Panc1 (cell line): Measurements from ENCODE around the gene P2RY6. TPM values are rescaled to one million over a fixed set of nuclear protein-coding genes. Genes with fewer than 3 reads are reported as not detected.

Source experiments
- ATAC-seq: fragments of 200-7000 bp; cut with Tn5 transposase; 2 replicates; pipeline ENCODE4 v1.9.1; 2020; ENCODE audit warnings: mild to moderate bottlenecking, moderate library complexity
- BruUV-seq: library from RNA; stranded (reverse); fragments of 400-500 nt; replicated peaks from 2 replicates; lab custom pipeline; 2021; lab: Mats Ljungman, UMichigan
- CTCF ChIA-PET: fragments of 300-600 bp; sonication (Branson Sonifier 250); formaldehyde crosslinking; loops from one replicate; lab custom pipeline; 2022; ENCODE audit warnings: antibody characterized with exemption; lab: Charles Lee
- POLR2A ChIA-PET: fragments of 300-600 bp; sonication (Branson Sonifier 250); formaldehyde crosslinking; loops from one replicate; lab custom pipeline; 2022; ENCODE audit warnings: antibody characterized with exemption; lab: Charles Lee
- DNase-seq: peaks from one replicate; pipeline ENCODE4 v3.0.0-alpha.2; 2010; ENCODE audit warnings: low read depth, low spot score
- H3K27ac ChIP-seq: 2 replicates; pipeline ENCODE4 v1.5.1; 2011; ENCODE audit warnings: mild to moderate bottlenecking, low read length, inconsistent platforms
- H3K27me3 ChIP-seq: fragments of 200-500 bp; sonication (Bioruptor generic); 2 replicates; pipeline ENCODE4 v1.6.0; 2014; ENCODE audit warnings: low read length, inconsistent platforms; ENCODE audit not compliant: control insufficient read depth, insufficient read depth
- H3K36me3 ChIP-seq: fragments of 200-500 bp; sonication (Bioruptor generic); 2 replicates; pipeline ENCODE4 v1.5.1; 2014; ENCODE audit warnings: inconsistent platforms, mild to moderate bottlenecking, low read length, moderate library complexity; ENCODE audit not compliant: control insufficient read depth, insufficient read depth
- H3K4me1 ChIP-seq: 2 replicates; pipeline ENCODE4 v1.5.1; 2011; ENCODE audit warnings: inconsistent platforms, mild to moderate bottlenecking, low read length, moderate library complexity; ENCODE audit not compliant: control insufficient read depth, insufficient read depth
- H3K4me3 ChIP-seq, 2 experiments: 2 replicates each; pipeline ENCODE4 v1.5.1; 2011 to 2012; ENCODE audit warnings: low read depth in 2 of 2, low read length in 2 of 2, mild to moderate bottlenecking in 2 of 2, inconsistent platforms in 1 of 2, moderate library complexity in 1 of 2
- H3K9me3 ChIP-seq: fragments of 200-500 bp; sonication (Bioruptor generic); 2 replicates; pipeline ENCODE4 v1.5.1; 2014; ENCODE audit warnings: low read depth, mild to moderate bottlenecking, inconsistent platforms, low read length, moderate library complexity; ENCODE audit not compliant: control insufficient read depth, insufficient read depth
- POLR2AphosphoS5 ChIP-seq: IDR thresholded peaks from 2 replicates; pipeline ENCODE4 v1.6.1; 2012; ENCODE audit warnings: mild to moderate bottlenecking, low read depth, low read length, moderate library complexity
- REST ChIP-seq, 2 experiments: IDR thresholded peaks; 2 replicates each; pipeline ENCODE4 v1.6.1; 2011 to 2012; ENCODE audit warnings: low read depth in 2 of 2, control low read depth in 1 of 2, low read length in 1 of 2, mild to moderate bottlenecking in 1 of 2, moderate library complexity in 1 of 2; ENCODE audit not compliant: insufficient read depth in 1 of 2
- SIN3A ChIP-seq: IDR thresholded peaks from 2 replicates; pipeline ENCODE4 v1.6.1; 2012; ENCODE audit warnings: low read depth, mild to moderate bottlenecking, low read length, moderate library complexity, borderline replicate concordance; ENCODE audit not compliant: insufficient read depth
- TCF7L2 ChIP-seq: IDR thresholded peaks from 2 replicates; pipeline ENCODE4 v1.6.1; 2011; ENCODE audit warnings: mild to moderate bottlenecking, low read depth, low read length, inconsistent platforms
- in situ Hi-C: cut with HindIII; loops from 2 replicates; pipeline ENCODE4 v1.10.0; 2016; ENCODE audit warnings: low sequenced_read_pairs, low pct_unique_long_range_greater_than_20kb
- intact Hi-C: fragments of 100-400 bp; cut with micrococcal nuclease; formaldehyde crosslinking; loops from one replicate; pipeline ENCODE4 v1.10.0; 2022; ENCODE audit not compliant: unreplicated experiment
- total RNA-seq: library from RNA; stranded (reverse); gene quantifications from one replicate; pipeline ENCODE4 v1.2.1, GENCODE V29; 2021; ENCODE audit not compliant: unreplicated experiment
- TF ChIP-seq, protein P1 (sequence below): fragments of 450-650 bp; IDR thresholded peaks from 2 replicates; pipeline ENCODE4 v1.5.1; 2017; ENCODE audit warnings: mild to moderate bottlenecking

Gene P2RY6
- total RNA-seq, 1 experiment from 2014 or later, result 0.59 TPM

GRCh38 chr11:73295241-73295995 lies 23.3 kb downstream of the P2RY6 start:
- TF ChIP-seq, protein P1, sequence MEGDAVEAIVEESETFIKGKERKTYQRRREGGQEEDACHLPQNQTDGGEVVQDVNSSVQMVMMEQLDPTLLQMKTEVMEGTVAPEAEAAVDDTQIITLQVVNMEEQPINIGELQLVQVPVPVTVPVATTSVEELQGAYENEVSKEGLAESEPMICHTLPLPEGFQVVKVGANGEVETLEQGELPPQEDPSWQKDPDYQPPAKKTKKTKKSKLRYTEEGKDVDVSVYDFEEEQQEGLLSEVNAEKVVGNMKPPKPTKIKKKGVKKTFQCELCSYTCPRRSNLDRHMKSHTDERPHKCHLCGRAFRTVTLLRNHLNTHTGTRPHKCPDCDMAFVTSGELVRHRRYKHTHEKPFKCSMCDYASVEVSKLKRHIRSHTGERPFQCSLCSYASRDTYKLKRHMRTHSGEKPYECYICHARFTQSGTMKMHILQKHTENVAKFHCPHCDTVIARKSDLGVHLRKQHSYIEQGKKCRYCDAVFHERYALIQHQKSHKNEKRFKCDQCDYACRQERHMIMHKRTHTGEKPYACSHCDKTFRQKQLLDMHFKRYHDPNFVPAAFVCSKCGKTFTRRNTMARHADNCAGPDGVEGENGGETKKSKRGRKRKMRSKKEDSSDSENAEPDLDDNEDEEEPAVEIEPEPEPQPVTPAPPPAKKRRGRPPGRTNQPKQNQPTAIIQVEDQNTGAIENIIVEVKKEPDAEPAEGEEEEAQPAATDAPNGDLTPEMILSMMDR, result peak; percentile 98
- TF ChIP-seq REST (IDR thresholded peaks at IDR 0.05; ENCODE audit: insufficient read depth in 1 of 2, low read depth in 2 of 2, low read length in 1 of 2) (no peak), POLR2AphosphoS5 (no peak), TCF7L2 (no peak), SIN3A (no peak)
- intact Hi-C loops, result no loop called here
- POLR2A ChIA-PET, result no interaction called here

DNA sequence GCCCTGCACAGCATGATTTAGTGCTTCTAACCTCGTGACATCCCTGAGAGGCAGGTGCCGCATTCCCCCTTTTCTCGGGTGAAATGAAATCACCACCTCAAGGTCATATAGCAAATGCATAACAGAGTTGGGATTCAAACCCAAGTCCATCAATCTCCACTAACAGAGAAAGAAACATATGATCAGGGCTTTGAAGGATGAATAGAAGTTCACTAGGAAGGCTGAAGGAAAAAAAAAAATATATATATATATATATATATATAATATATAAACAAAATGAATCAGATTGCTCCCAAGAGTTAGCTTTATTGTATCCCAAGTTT lies 23.8 kb downstream of the P2RY6 start:
- H3K4me3 ChIP-seq, result no peak overlapping the region
- H3K27me3 ChIP-seq, result no peaks in the 10 kb centered on the region
- CTCF ChIA-PET, result interaction anchor here (0.6 to 0.7 kb wide), 3 partner anchors 17 to 352 kb away, joined by 3 to 7 read pairs (median 6); no protein-coding TSS in a partner anchor
- BruUV-seq, result no TSS peak
- no peaks in the 10 kb centered on the region for H3K4me1 ChIP-seq
- no peaks in the 10 kb centered on the region for H3K36me3 ChIP-seq
- no peak overlapping the region for H3K27ac ChIP-seq
- POLR2A ChIA-PET, result interaction anchor here (0.7 kb wide), 1 partner anchor 37 kb away, joined by 6 read pairs; no protein-coding TSS in a partner anchor
- H3K9me3 ChIP-seq, result no peaks in the 10 kb centered on the region
- in situ Hi-C loops, result no loop called here
- ATAC-seq, result no peak
- intact Hi-C loops, result no loop called here
- TF ChIP-seq REST (IDR thresholded peaks at IDR 0.05; ENCODE audit: insufficient read depth in 1 of 2, low read depth in 2 of 2, low read length in 1 of 2) (no peak), SIN3A (no peak), POLR2AphosphoS5 (no peak)
- DNase-seq, result no peak

More at GRCh38 chr11:73295241-73295995, 23.3 kb downstream of the P2RY6 start:
- Histone ChIP-seq H3K9me3 (no peaks in the 10 kb centered on the region), H3K4me3 (no peak overlapping the region), H3K27ac (no peak overlapping the region), H3K27me3 (no peaks in the 10 kb centered on the region), H3K36me3 (no peaks in the 10 kb centered on the region), H3K4me1 (no peaks in the 10 kb centered on the region)
- no TSS peak for BruUV-seq
- ATAC-seq, result peak; percentile 72
- DNase-seq, result peak; percentile 64
- CTCF ChIA-PET, result interaction anchor here (0.9 to 1.4 kb wide), 2 partner anchors 12 to 40 kb away, joined by 5 read pairs; no protein-coding TSS in a partner anchor
- in situ Hi-C loops, result no loop called here
